ENCODE data around the gene CRKL.
"Not testable (repeated sequence)": the region's sequence is repeated elsewhere in the genome, so short reads cannot be mapped to it uniquely, and the experiment has no call there.

CRKL gene

GRCh38 chr22:20933910-20934309 lies 16.7 kb downstream of the CRKL start:
- DNase-seq (ENCODE audit: low spot score), result no peak

- DNase-seq (ENCODE audit: low spot score), result not testable (repeated sequence)
Observed at GRCh38 chr22:20935049-20935448, 17.8 kb downstream of the CRKL start.

- not testable (repeated sequence) for DNase-seq (ENCODE audit: low spot score)
Observed at GRCh38 chr22:20935780-20936539, 18.8 kb downstream of the CRKL start.

GRCh38 chr22:20937031-20937793 lies 20.0 kb downstream of the CRKL start:
- no peak for DNase-seq (ENCODE audit: low spot score)

- no peak for DNase-seq (ENCODE audit: low spot score)
Observed at GRCh38 chr22:20937794-20938671, 20.8 kb downstream of the CRKL start.

- not testable (repeated sequence) for DNase-seq (ENCODE audit: low spot score)
Observed at GRCh38 chr22:20939457-20940185, 22.4 kb downstream of the CRKL start.

GRCh38 chr22:20940186-20940651 lies 23.0 kb downstream of the CRKL start:
- DNase-seq (ENCODE audit: low spot score), result no peak

GRCh38 chr22:20940904-20941385 lies 23.7 kb downstream of the CRKL start:
- no peak for DNase-seq (ENCODE audit: low spot score)

- DNase-seq (ENCODE audit: low spot score), result not testable (repeated sequence)
Observed at GRCh38 chr22:20942203-20942902, 25.1 kb downstream of the CRKL start.

- no peak for DNase-seq (ENCODE audit: low spot score)
Observed at GRCh38 chr22:20943104-20943933, 26.1 kb downstream of the CRKL start.

GRCh38 chr22:20944042-20944441 lies 26.8 kb downstream of the CRKL start:
- no peak for DNase-seq (ENCODE audit: low spot score)

GRCh38 chr22:20945578-20945934 lies 28.3 kb downstream of the CRKL start:
- no peak for DNase-seq (ENCODE audit: low spot score)

GRCh38 chr22:20946080-20946986 lies 29.1 kb downstream of the CRKL start:
- no peak for DNase-seq (ENCODE audit: low spot score)

GRCh38 chr22:20946991-20947390 lies 29.8 kb downstream of the CRKL start:
- no peak for DNase-seq (ENCODE audit: low spot score)

- no peak for DNase-seq (ENCODE audit: low spot score)
Observed at GRCh38 chr22:20948450-20948849, 31.2 kb downstream of the CRKL start.

- DNase-seq (ENCODE audit: low spot score), result no peak
Observed at GRCh38 chr22:20948989-20949388, 31.8 kb downstream of the CRKL start.

GRCh38 chr22:20949698-20950183 lies 32.5 kb downstream of the CRKL start:
- DNase-seq (ENCODE audit: low spot score), result no peak

GRCh38 chr22:20951151-20951931 lies 34.1 kb downstream of the CRKL start:
- DNase-seq (ENCODE audit: low spot score), result no peak
